Measurements from ENCODE around the gene GDAP2.
A peak's percentile ranks its signal among the peaks of the same experiment; 100 is the strongest.
"Not testable (repeated sequence)": the region's sequence is repeated elsewhere in the genome, so short reads cannot be mapped to it uniquely, and the experiment has no call there.

Gene GDAP2, protein sequence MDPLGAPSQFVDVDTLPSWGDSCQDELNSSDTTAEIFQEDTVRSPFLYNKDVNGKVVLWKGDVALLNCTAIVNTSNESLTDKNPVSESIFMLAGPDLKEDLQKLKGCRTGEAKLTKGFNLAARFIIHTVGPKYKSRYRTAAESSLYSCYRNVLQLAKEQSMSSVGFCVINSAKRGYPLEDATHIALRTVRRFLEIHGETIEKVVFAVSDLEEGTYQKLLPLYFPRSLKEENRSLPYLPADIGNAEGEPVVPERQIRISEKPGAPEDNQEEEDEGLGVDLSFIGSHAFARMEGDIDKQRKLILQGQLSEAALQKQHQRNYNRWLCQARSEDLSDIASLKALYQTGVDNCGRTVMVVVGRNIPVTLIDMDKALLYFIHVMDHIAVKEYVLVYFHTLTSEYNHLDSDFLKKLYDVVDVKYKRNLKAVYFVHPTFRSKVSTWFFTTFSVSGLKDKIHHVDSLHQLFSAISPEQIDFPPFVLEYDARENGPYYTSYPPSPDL

GRCh38 chr1:117929343-117930172, at the start of gene GDAP2, which contains the start of gene WDR3:
TSS of gene GDAP2 (minus strand) at chr1:117929621. CDS start at chr1:117920357, 9,264 bp downstream.
TSS of gene WDR3 (plus strand) at chr1:117929739. CDS start at chr1:117933320, 3,581 bp downstream.
- peak; percentile 94 for DNase-seq

GRCh38 chr1:117976381-117976780, 47.0 kb upstream of the GDAP2 start:
- no peak for DNase-seq

GRCh38 chr1:117971777-117972176, 42.4 kb upstream of the GDAP2 start:
- no peak for DNase-seq

- DNase-seq, result no peak
Observed at GRCh38 chr1:117970252-117970651, 40.8 kb upstream of the GDAP2 start.

- no peak for DNase-seq
Observed at GRCh38 chr1:117967881-117968280, 38.5 kb upstream of the GDAP2 start.

DNA sequence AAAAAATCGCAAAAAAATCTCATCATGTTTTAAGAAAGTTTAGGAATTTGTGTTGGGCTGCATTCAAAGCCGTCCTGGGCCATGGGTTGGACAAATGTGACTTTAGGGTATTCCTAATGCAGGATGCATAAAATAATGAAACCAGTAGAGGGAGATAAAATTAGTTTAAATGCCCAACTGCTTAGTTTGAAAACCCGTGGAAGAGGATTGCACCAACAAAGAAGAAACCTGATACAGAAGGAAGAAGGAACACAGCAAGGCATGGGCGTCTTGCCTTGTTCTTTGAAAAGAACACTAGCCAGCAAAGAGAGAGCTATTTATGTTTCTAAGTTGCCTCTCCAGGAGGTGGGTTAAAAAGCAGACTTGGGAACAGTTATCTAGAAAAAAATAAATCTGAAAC, 38.1 kb upstream of the GDAP2 start:
- DNase-seq, result no peak

DNA sequence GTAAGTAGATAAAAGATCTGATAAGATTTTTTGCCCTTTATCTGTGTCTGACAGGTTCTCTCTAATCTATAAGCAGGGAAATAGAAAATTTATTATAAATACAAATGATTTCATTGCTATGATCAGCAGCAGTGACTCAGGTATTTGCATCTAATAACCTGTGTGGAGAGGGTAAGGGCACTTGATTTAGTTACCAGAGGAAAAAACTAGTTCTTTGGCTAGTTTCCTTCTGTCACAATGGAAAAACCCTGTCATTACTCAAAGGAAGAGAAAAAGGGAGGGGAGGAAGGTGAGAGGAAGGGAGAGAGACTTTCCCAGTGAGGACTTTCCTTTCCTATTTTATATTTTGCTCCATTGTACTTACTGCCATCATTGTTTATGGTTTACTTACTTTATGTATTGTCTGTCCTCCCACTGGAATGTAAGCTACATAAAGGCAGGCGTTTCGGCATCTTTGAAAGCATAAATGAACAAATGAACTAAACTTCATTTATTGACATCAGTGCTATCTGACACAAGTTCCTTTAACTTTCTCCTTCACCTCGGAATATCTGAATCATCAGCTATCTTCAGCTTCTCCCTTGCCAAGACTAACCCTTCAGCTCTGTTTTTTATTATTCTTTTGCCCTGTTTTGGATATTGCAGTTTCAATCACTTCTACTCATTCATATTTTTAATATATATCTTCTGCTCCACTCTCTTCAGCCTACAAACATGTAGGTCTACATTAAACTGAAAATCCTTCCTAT, 35.0 kb upstream of the GDAP2 start:
- no peak for DNase-seq

DNA sequence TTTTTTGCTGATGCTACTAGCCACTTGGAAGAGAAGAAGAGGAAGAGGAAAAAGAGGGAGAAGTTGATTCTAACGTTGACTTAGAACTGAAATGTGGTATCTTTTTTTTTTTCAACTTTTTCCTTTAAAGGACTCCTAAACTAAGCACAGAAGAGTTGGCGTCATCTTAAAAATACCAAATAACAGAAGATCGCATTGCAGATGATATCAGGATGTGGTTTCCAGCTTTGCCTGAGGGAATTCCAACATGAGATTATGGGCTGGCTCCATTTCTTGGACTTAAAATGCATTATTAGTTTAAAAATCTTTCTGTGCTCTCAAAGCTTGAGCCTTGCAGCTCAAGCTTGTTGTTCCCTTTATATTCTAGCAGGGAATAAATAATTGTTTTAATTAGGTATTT, 29.9 kb upstream of the GDAP2 start:
- no peak for DNase-seq

GRCh38 chr1:117952386-117952785, 23.0 kb upstream of the GDAP2 start:
- no peak for DNase-seq

DNA sequence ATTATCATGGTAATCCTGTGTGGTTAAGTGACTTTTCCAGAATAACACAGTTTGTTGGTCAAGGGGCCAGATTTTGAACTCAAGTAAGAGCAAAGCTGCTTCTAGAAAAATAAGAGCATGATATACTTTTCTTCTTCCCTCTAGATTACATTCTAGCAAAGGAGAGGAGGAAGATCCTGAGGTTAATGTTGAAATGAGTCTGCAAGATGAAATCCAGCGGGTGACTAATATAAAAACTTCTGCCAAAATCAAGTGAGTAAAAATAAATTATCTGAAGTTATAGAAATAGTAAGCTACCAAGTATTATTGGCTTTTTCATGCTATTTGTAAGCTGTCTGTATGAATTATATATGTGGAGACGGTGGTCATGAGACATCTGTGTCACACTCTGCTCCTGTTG, 12.9 kb upstream of the GDAP2 start:
- DNase-seq, result no peak

DNA sequence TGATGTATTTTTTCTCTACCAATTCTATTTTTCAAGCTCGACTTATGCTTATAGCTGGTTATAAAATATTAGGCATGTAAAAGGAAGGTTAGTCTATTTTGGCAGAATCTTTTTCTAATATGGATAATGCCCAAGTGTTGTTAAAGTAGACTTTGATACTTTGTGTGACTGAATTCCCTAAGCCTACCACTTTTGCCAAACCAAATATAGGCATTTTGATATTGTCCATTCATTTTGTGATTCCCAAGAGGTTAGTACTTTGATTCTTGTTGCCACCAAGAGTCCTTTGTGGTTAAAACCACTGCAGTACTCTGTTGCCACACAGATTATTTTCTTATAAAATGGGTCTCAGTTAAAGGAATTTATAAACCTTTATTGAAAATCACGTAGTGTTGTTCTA, 4.3 kb upstream of the GDAP2 start:
- DNase-seq, result no peak

GRCh38 chr1:117932576-117932975, 3.2 kb upstream of the GDAP2 start:
- no peak for DNase-seq

DNA sequence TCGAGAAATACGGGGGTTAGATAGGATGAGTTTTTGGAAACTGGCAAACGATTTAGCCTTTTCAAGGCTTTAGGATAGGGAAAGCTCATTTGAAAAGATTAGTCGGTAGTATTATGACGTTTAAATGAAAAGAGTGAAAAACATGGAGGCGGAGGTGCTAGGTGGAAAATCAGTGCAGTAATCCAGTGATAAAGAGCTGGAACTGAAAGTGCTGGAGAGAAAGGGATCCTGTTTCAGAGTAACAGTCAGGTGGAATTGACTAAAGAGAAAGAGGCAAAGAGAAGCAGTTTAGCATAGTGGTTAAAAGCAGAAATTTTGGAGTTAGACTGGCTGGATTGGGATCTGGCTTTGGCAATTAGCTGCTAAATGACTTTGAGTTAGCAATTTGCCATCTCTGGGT, 1.1 kb upstream of the GDAP2 start:
- DNase-seq, result no peak

DNA sequence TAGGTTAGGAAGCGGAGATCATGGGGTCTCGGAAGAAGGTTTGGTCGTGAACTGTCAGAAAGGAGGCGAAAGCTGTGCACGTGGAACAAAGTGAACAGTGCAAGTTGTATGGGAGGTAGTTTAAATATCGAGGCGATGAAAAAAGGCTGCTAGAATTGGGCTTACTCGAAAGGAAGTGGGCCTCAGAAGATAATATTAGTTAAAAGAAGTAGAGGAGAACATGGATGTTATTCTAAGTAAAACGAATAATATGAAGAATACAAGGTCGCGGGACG, 689 bp upstream of the GDAP2 start:
- no peak for DNase-seq

- DNase-seq, result peak; percentile 15
Observed at GRCh38 chr1:117928881-117929342, 509 bp downstream of the GDAP2 start.

- no peak for DNase-seq
Observed at GRCh38 chr1:117925981-117926380, 3.4 kb downstream of the GDAP2 start.

DNA sequence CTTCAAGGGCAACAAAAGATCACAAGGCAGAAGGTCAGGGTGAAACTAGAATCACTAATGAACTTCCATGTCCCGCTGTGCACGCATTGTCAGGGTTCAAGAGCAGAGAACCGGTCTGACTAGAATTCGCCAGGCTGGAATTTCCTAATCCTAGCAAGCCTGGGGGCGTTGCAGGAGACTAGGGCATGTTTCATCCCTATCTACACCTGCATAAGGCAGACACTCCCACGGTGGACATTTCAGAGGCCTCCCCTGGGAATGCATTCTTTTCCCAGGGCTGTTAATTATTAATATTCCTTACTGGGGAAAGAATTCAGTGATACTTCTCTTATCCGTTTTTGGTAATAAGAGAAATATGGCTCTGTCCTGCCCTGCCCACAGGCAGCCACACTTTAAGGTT, 6.7 kb downstream of the GDAP2 start:
- not testable (repeated sequence) for DNase-seq

- no peak for DNase-seq
Observed at GRCh38 chr1:117921991-117922390, 7.4 kb downstream of the GDAP2 start.

DNA sequence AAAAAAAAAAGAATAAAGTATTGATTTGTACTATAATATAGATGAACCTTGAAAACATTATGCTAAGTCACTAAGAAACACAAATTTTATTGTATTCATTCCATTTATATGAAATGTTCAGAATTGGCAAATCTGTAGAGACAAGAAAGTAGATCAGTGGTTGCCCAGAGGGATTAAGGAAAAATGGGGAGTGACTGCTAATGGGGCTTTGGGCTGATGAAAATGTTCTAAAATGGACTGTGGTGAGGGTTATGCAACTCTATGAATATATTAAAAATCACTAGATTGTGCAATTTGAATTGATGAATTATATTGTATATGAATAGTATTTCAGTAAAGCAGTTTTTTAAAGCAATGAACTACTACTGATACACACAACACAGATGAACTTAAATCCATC, 10.0 kb downstream of the GDAP2 start:
- no peak for DNase-seq

DNA sequence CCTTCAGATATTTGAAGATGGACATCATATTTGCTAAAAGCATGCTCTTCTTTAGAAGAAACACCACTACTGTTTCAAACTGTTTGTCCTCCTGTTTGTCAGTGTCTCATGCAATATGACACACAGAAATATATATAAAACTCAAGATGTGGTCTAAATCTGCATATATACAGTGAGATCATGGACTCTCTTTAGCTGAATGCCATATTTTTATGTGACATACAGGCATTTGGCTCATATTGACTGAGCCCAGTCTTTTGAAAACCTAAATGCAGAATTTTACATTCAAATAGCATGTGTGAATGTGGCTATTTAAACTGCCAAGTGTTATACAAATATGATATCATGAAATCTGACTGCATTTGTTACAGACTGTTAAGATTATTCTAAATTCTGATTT, 18.4 kb downstream of the GDAP2 start:
- no peak for DNase-seq

GRCh38 chr1:117905019-117905418, 24.4 kb downstream of the GDAP2 start:
- no peak for DNase-seq

GRCh38 chr1:117904485-117904884, 24.9 kb downstream of the GDAP2 start:
- DNase-seq, result no peak

GRCh38 chr1:117902944-117903343, 26.5 kb downstream of the GDAP2 start:
- no peak for DNase-seq

Measured in activated T-cell treated with anti-CD3 and anti-CD28 coated beads for 4 hours (primary cell).